Posterior cingulate gyrus (tissue), 11 donors: ENCODE data around the gene LDLRAD4.
A peak's percentile ranks its signal among the peaks of the same experiment; 100 is the strongest.
"Not testable (repeated sequence)": the region's sequence is repeated elsewhere in the genome, so short reads cannot be mapped to it uniquely, and the experiment has no call there.

Experiments used
- DNase-seq, 10 donors: peaks; one replicate each; pipeline versions ENCODE4 v3.0.0 to v3.0.0-alpha.2; 2020 to 2021; ENCODE audit warnings: mixed read lengths in 3 of 10
- intact Hi-C: fragments of 100-400 bp; cut with DNase I; formaldehyde crosslinking; loops from one replicate; pipeline ENCODE4 v1.15.1; 2023

LDLRAD4 gene

DNA sequence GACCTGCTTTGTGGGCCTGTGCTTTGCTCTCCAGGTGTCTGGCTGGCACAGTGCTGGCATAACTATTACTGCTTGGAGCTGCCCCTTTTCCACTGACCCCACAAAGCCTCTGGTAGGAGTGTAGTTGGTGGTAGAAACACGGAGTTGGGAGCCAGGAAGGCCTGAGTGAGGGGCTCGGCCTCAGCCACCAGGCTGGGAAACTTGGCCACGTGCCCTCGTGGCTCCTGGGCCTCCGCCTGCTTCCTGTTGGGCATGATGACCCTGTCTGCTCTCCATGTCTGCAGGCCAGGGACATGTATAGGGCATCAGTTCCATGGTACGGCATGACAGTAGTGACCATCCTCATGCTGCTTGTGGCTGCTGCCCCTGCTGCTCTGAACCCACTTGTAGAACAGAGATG, 266.6 kb downstream of the LDLRAD4 start:
- intact Hi-C loops: no loop called here
- DNase-seq: peak in 1 of 10 donors; percentile 75

GRCh38 chr18:13485604-13486003, 267.0 kb downstream of the LDLRAD4 start:
- no peak for DNase-seq
- intact Hi-C loops: no loop called here

- DNase-seq: peak in 1 of 10 donors; percentile 65
- intact Hi-C loops: no loop called here
Observed at GRCh38 chr18:13486284-13486683, 267.7 kb downstream of the LDLRAD4 start.

DNA sequence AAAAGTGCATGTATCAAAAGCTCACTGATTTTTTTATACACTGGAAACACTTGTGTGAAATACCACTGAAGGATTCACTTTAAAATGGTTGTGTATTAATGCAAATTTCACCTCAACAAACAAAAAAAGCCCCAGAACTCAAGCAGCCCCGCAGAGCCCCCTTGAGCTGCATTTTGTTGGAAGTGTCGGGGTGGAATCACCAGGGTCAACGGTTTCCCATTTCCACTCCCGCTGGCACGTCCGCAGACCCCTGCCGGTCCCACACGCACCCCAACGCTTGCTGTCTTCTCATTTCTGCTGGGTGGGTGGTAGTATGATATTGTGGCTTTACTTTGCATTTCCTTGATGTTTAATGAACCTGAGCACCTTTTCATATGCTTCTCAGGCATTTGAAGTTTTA, 268.1 kb downstream of the LDLRAD4 start:
- intact Hi-C loops: no loop called here
- DNase-seq: no peak

DNA sequence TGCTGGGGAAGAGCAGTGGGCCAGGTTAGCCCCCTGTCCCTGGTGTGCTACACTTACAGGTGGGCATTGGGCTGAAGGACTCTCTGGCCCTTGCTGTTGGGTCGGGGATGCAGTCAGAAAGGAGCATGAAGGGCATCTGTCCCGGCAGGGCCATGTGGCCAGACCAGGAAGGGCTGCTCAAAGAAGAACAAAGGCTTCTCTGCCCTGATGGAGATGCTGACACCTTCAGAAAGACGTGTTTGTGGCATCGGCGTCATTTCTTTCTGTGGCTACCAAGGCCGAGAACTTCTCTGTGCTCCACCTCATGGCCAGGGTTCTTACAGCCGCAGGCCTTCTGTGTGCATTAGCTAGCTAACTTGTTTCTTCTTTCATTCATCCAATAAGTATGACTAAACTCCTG, 268.7 kb downstream of the LDLRAD4 start:
- intact Hi-C loops: no loop called here
- DNase-seq: peak in 1 of 10 donors; percentile 68

GRCh38 chr18:13488281-13488929, 269.8 kb downstream of the LDLRAD4 start:
- no peak for DNase-seq
- intact Hi-C loops: no loop called here

DNA sequence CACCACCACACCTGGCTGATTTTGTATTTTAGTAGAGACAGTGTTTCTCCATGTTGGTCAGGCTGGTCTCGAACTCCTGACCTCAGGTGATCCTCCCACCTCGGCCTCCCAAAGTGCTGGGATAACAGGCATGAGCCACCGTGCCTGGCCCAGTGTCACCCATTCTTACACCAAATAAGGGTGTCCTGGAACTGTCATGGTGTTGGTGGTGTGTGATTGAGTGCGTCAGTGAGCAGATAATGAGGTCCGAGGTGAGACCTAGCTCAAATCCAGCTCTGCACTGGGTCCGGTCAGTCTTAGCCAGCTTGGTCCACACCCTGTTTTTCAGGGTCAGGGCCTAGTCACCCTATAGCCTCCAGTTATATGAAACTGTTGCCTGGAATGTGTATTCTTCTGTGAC, 270.7 kb downstream of the LDLRAD4 start:
- intact Hi-C loops, DNase-seq: not testable (repeated sequence)

- peak in 1 of 10 donors; percentile 63 for DNase-seq
- intact Hi-C loops: no loop called here
Observed at GRCh38 chr18:13491138-13491537, 272.6 kb downstream of the LDLRAD4 start.

DNA sequence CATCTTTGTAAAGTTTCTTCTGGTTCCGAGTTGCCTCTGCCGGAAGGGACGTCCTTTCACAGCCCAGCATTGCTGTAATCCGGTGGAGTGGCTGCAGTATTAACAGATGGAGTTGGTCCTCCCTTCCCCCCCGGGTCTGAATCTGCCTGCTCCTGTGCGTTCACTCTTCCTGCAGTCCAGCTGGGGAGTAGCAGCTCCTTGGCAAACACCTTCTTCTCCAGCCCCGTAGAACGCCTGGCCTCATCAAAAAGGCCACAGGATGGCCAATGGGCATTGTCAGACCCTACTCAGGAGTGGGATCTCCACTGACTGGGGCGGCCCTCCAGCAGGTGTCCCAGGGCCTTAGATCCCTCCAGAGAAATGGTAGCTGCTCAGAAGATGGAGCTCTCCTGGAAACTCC, 273.8 kb downstream of the LDLRAD4 start:
- peak in 1 of 10 donors; percentile 73 for DNase-seq
- intact Hi-C loops: no loop called here

- intact Hi-C loops: no loop called here
- no peak for DNase-seq
Observed at GRCh38 chr18:13493079-13493478, 274.5 kb downstream of the LDLRAD4 start.

DNA sequence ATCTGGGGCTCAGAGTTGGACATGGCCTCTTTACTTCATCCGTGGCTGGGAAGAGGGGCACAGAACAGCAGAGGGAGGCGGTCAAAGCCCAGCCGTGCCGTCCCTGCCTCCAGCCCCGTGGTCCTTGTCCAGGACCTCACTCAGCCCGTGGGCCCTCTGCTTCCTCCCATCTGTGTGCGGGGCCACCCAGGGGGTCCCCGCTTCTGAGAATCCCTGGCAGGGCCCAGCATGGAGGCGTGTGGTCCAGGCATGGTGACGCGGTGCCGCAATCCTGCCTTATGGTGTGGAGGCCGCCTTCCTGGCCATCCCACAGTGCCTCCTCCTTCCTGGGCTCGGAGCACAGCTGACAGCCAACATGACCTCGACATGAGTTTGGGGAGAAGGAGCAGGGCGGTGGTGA, 275.2 kb downstream of the LDLRAD4 start:
- DNase-seq: peak in 1 of 10 donors; percentile 79
- intact Hi-C loops: no loop called here

- intact Hi-C loops: no loop called here
- DNase-seq: no peak
Observed at GRCh38 chr18:13494871-13495445, 276.4 kb downstream of the LDLRAD4 start.

DNA sequence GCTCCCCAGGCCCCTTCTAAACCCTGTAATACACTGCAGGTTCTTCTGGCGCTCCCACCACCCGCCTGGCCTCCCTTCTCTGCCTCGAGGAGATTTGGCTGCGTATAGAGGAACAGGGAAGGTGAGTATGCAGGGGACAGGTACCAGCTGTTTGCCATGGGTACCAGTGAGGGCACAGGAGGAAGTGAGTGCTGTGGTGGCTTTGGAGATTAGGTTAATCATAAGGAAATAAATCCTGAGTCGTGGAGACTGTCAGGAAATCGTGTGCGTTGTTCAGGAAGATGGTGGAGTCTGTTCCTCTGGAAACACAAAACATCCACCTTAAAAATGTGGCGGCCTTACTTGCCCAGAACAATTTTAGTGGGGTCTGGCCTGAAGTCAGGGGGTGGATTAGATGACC, 277.4 kb downstream of the LDLRAD4 start:
- no peak for DNase-seq
- intact Hi-C loops: no loop called here

- intact Hi-C loops: no loop called here
- no peak for DNase-seq
Observed at GRCh38 chr18:13496691-13497281, 278.2 kb downstream of the LDLRAD4 start.

DNA sequence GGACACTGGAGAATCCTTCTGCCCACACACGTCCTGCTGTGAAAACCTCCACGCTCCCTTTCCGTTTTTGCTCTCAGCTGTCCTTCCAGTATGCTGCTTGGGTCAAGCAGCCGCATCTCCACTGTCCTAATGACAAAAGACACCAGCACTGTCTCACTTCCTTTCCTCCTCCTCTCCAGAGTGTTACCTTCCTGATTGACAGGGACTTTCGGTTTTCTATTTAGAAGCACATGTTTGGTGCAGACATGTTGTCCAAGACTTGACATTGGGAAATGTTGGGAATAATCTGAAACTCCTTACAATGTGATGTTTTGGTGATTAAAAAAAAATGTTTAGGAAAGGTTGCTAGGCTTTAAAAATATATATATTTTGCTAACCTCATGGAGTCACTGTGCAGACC, 281.2 kb downstream of the LDLRAD4 start:
- intact Hi-C loops: no loop called here
- no peak for DNase-seq

DNA sequence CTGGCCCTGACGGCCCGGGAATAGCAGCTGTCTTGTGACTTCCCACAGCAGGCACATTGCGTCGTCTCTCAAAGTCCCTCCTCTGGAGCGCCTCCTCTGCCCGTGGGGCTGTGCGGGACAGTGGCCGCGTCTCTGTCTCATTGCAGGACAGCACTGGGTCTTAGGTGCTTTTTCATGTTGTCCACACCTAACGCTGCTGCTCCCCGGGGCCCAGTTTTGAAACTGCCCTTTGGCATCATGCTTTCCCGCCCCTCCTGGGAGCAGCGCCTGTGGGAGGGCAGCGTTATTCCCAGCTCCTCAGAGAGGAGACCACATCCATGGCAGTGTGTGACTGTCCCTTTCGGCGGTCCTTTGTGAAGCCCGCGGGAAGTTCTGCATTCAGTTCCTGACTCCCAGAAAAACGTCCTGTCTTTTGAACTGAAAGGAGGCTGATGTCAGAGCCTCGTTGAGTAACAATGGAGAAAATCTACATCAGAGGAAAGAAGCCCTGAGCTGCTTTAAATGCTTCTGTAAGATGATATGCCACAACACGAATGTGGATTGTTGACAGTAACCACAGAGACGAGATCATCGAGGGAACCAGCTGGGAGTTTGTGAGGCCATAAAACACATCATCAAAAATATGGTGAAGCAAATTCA, 281.8 kb downstream of the LDLRAD4 start:
- intact Hi-C loops: no loop called here
- DNase-seq: peak in 3 of 10 donors; percentile 20 to 84 (median 24)

- peak in 7 of 10 donors; percentile 36 to 91 (median 53) for DNase-seq
Observed at GRCh38 chr18:13500869-13501542, 282.4 kb downstream of the LDLRAD4 start.

GRCh38 chr18:13501543-13501887, 283.0 kb downstream of the LDLRAD4 start:
- no peak for DNase-seq
- intact Hi-C loops: no loop called here

More at GRCh38 chr18:13500869-13501542, 282.4 kb downstream of the LDLRAD4 start:
- intact Hi-C loops: no loop called here

DNA sequence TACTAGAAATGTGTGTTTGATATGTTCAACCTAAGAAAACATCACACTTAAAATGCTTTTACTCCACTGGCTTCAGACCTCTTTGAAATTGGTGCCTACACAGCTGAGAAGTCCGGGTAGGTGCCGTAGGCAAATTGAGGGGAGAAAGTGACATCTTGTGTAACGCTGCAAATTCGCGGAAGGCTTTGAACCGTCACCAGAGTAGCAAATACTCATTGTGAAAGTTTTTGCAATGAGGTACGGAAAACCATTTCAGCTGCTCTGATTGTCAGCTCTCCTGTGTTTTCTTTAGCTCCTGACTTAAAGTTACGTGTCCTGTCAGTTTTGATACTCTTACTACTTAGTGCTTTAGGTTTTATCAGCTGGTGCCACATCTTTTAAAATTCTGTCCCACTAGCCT, 283.3 kb downstream of the LDLRAD4 start:
- intact Hi-C loops: no loop called here
- DNase-seq: peak in 1 of 10 donors; percentile 6

- DNase-seq: peak in 1 of 10 donors; percentile 72
- intact Hi-C loops: no loop called here
Observed at GRCh38 chr18:13502585-13502984, 284.0 kb downstream of the LDLRAD4 start.

DNA sequence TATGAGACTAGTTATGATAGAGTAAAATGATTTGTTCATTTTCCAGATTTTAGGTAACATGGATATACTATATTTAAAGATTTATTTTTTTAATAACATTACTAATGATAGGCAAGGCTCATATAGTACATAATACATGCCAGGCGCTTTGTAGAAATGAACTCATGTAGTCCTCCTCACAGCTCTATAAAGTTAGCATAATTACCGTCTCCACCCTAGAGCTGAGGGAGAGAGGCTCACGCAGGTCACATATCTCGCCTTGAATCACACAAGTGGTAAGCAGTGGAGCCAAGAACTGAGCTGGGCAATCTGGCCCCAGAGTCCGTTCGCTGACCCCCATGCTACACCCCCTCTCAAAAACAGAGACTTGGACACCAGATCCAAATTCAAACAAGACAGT, 285.3 kb downstream of the LDLRAD4 start:
- intact Hi-C loops: no loop called here
- no peak for DNase-seq
